HFFc6 (cell line): Measurements from ENCODE around the gene CYP46A1. TPM values are rescaled to one million over a fixed set of nuclear protein-coding genes. Genes with fewer than 3 reads are reported as not detected.

Source experiments
- DNase-seq: peaks from one replicate; pipeline ENCODE4 v3.0.0-alpha.2; 2018
- H3K27ac Mint-ChIP-seq: 2 replicates; pipeline ENCODE4 v1.8.0; 2020; ENCODE audit warnings: mild to moderate bottlenecking, mixed read lengths
- H3K27me3 Mint-ChIP-seq: 2 replicates; pipeline ENCODE4 v1.8.0; 2021; ENCODE audit warnings: mild to moderate bottlenecking, moderate library complexity, mixed read lengths; ENCODE audit not compliant: insufficient read depth
- H3K36me3 Mint-ChIP-seq: 2 replicates; pipeline ENCODE4 v1.8.0; 2021; ENCODE audit warnings: low read depth, mixed read lengths
- H3K4me1 Mint-ChIP-seq: 2 replicates; pipeline ENCODE4 v1.8.0; 2020; ENCODE audit warnings: low read depth, mixed read lengths
- H3K4me3 Mint-ChIP-seq: 2 replicates; pipeline ENCODE4 v1.8.0; 2020; ENCODE audit warnings: mild to moderate bottlenecking, moderate library complexity, mixed read lengths
- H3K9me3 Mint-ChIP-seq: 2 replicates; pipeline ENCODE4 v1.8.0; 2020; ENCODE audit warnings: mild to moderate bottlenecking, mixed read lengths
- CTCF ChIP-seq: fragments of 200-600 bp; sonication (generic); IDR thresholded peaks from 2 replicates; pipeline ENCODE4 v1.5.0; 2021; ENCODE audit warnings: antibody characterized with exemption, mild to moderate bottlenecking
- total RNA-seq, 6 experiments: library from RNA; stranded (reverse); fragmentation: NEBNext Ultra II Directional; extraction: Animal tissue kit (Norgen Biotek cat#: 25700); gene quantifications; 2 replicates in 1 of 6; 3 replicates in 5 of 6; pipeline ENCODE4 v1.2.3, GENCODE V29; 2021

The CYP46A1 gene
- total RNA-seq, 6 experiments from 2014 or later = 0.28 to 0.62 (median 0.49) TPM

- Mint-ChIP-seq H3K4me3 (no peak overlapping the region), H3K27me3 (peaks cover 3% of the 10 kb centered on the region; the same call in 1 of the 2 replicates)
- DNase-seq = no peak
These were observed 4.6 kb upstream of the CYP46A1 start for GRCh38 chr14:99679543-99679942.

DNA sequence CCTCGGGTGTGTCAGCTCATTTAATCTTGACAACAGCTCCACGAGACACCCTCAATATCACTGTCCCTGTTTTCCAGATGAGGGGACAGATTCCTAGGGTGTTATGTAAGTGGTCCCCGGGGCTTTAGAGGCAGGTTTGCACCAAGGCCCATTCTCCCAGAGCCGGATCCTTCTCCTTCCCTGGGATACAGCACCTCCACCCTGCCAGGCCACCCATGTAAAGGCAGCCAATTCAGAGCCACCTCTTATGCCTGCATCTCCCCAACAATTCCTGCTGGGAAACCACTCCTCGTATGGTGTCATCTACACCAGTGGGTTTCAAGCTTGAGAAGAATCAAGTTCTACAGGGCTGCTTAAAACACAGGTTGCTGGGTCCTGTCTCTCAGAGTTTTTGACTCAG, 4.1 kb upstream of the CYP46A1 start:
- Mint-ChIP-seq H3K27me3 (peaks cover 4% of the 10 kb centered on the region; the same call in 1 of the 2 replicates), H3K4me1 (peaks cover 16% of the 10 kb centered on the region; the same call in 1 of the 2 replicates), H3K9me3 (peaks cover 20% of the 10 kb centered on the region), H3K36me3 (peaks cover 12% of the 10 kb centered on the region; the same call in 1 of the 2 replicates), H3K27ac (no peak overlapping the region), H3K4me3 (no peak overlapping the region)
- DNase-seq = no peak
- no peak for TF ChIP-seq CTCF

More at GRCh38 chr14:99679543-99679942, 4.6 kb upstream of the CYP46A1 start:
- H3K36me3 Mint-ChIP-seq = peaks cover 12% of the 10 kb centered on the region; the same call in 1 of the 2 replicates
- no peak for TF ChIP-seq CTCF
- peaks cover 20% of the 10 kb centered on the region for H3K9me3 Mint-ChIP-seq
- peaks cover 16% of the 10 kb centered on the region; the same call in 1 of the 2 replicates for H3K4me1 Mint-ChIP-seq
- no peak overlapping the region for H3K27ac Mint-ChIP-seq

GRCh38 chr14:99681101-99681831, 2.8 kb upstream of the CYP46A1 start:
- Mint-ChIP-seq H3K4me3 (no peak overlapping the region), H3K36me3 (peaks cover 12% of the 10 kb centered on the region; the same call in 1 of the 2 replicates), H3K27ac (no peak overlapping the region), H3K4me1 (peaks cover 15% of the 10 kb centered on the region; the same call in 1 of the 2 replicates), H3K27me3 (peaks cover 7% of the 10 kb centered on the region; the same call in 1 of the 2 replicates), H3K9me3 (peaks cover 20% of the 10 kb centered on the region)
- no peak for TF ChIP-seq CTCF
- no peak for DNase-seq

- TF ChIP-seq CTCF = no peak
- Mint-ChIP-seq H3K9me3 (peaks cover 20% of the 10 kb centered on the region), H3K4me3 (no peak overlapping the region), H3K27me3 (peaks cover 8% of the 10 kb centered on the region; the same call in 1 of the 2 replicates), H3K27ac (no peak overlapping the region), H3K4me1 (peaks cover 10% of the 10 kb centered on the region; the same call in 1 of the 2 replicates), H3K36me3 (peaks cover 12% of the 10 kb centered on the region; the same call in 1 of the 2 replicates)
- no peak for DNase-seq
These were observed 2.3 kb upstream of the CYP46A1 start for GRCh38 chr14:99681832-99682148.

- Mint-ChIP-seq H3K4me1 (no peaks in the 10 kb centered on the region; the same call in 1 of the 2 replicates), H3K9me3 (peaks cover 13% of the 10 kb centered on the region), H3K27me3 (peaks cover 17% of the 10 kb centered on the region), H3K4me3 (peak overlapping the region; percentile 90), H3K36me3 (peaks cover 12% of the 10 kb centered on the region; the same call in 1 of the 2 replicates), H3K27ac (peak overlapping the region; percentile 89)
- peak; percentile 99 for TF ChIP-seq CTCF
- peak; percentile 49 for DNase-seq
These were observed 1.1 kb upstream of the CYP46A1 start for GRCh38 chr14:99682809-99683618.
